ENCODE measurements around the gene PRKCZ. TPM values are rescaled to one million over a fixed set of nuclear protein-coding genes. Genes with fewer than 3 reads are reported as not detected.

Gene PRKCZ
- total RNA-seq, 1 donor from 2014 or later, result 4.2 TPM

- Histone ChIP-seq H3K27me3 (ENCODE audit: control insufficient read depth in 3 of 3, insufficient read depth in 3 of 3, low read length in 3 of 3) (peaks cover 42 to 53% (median 44%) of the 10 kb centered on the region in 3 donors), H3K36me3 (ENCODE audit: control insufficient read depth in 3 of 3, insufficient read depth in 3 of 3, low read length in 3 of 3) (no peaks in the 10 kb centered on the region), H3K9ac (ENCODE audit: low read depth in 1 of 3, low read length in 3 of 3) (no peak overlapping the region), H3K4me3 (ENCODE audit: low read length in 3 of 3) (no peak overlapping the region), H3K4me1 (ENCODE audit: control insufficient read depth in 3 of 3, insufficient read depth in 3 of 3, low read length in 3 of 3) (peaks cover 0 to 5% (median 0%) of the 10 kb centered on the region in 3 donors), H3K9me3 (ENCODE audit: control insufficient read depth in 3 of 3, low read length in 3 of 3) (no peaks in the 10 kb centered on the region), H3K27ac (ENCODE audit: low read depth, low read length) (no peak overlapping the region)
Observed at GRCh38 chr1:2014741-2015735, 35.2 kb upstream of the PRKCZ start.

- no peaks in the 10 kb centered on the region for H3K9me3 ChIP-seq (ENCODE audit: control insufficient read depth in 3 of 3, low read length in 3 of 3)
- peaks cover 47 to 60% (median 50%) of the 10 kb centered on the region in 3 donors for H3K27me3 ChIP-seq (ENCODE audit: control insufficient read depth in 3 of 3, insufficient read depth in 3 of 3, low read length in 3 of 3)
- no peak overlapping the region for H3K27ac ChIP-seq (ENCODE audit: low read depth, low read length)
- no peak overlapping the region for H3K4me3 ChIP-seq (ENCODE audit: low read length in 3 of 3)
- H3K36me3 ChIP-seq (ENCODE audit: control insufficient read depth in 3 of 3, insufficient read depth in 3 of 3, low read length in 3 of 3), result no peaks in the 10 kb centered on the region
- H3K4me1 ChIP-seq (ENCODE audit: control insufficient read depth in 3 of 3, insufficient read depth in 3 of 3, low read length in 3 of 3), result peaks cover 0 to 7% (median 0%) of the 10 kb centered on the region in 3 donors
- H3K9ac ChIP-seq (ENCODE audit: low read depth in 1 of 3, low read length in 3 of 3), result no peak overlapping the region
Observed at GRCh38 chr1:2016123-2016522, 34.1 kb upstream of the PRKCZ start.

GRCh38 chr1:2018217-2019171 is 31.7 kb upstream of the PRKCZ start:
- H3K27ac ChIP-seq (ENCODE audit: low read depth, low read length), result no peak overlapping the region
- no peak overlapping the region for H3K9ac ChIP-seq (ENCODE audit: low read depth in 1 of 3, low read length in 3 of 3)
- H3K4me3 ChIP-seq (ENCODE audit: low read length in 3 of 3), result no peak overlapping the region
- peaks cover 57 to 77% (median 66%) of the 10 kb centered on the region in 3 donors for H3K27me3 ChIP-seq (ENCODE audit: control insufficient read depth in 3 of 3, insufficient read depth in 3 of 3, low read length in 3 of 3)
- H3K4me1 ChIP-seq (ENCODE audit: control insufficient read depth in 3 of 3, insufficient read depth in 3 of 3, low read length in 3 of 3), result peaks cover 0 to 7% (median 0%) of the 10 kb centered on the region in 3 donors
- H3K36me3 ChIP-seq (ENCODE audit: control insufficient read depth in 3 of 3, insufficient read depth in 3 of 3, low read length in 3 of 3), result no peaks in the 10 kb centered on the region
- H3K9me3 ChIP-seq (ENCODE audit: control insufficient read depth in 3 of 3, low read length in 3 of 3), result no peaks in the 10 kb centered on the region

GRCh38 chr1:2019172-2019543 is 31.1 kb upstream of the PRKCZ start, which contains the start of gene GABRD:
Gene GABRD (plus strand): TSS chr1:2019345. CDS start chr1:2019424, 79 bp downstream.
- Histone ChIP-seq H3K4me1 (ENCODE audit: control insufficient read depth in 3 of 3, insufficient read depth in 3 of 3, low read length in 3 of 3) (peaks cover 0 to 7% (median 0%) of the 10 kb centered on the region in 3 donors), H3K27me3 (ENCODE audit: control insufficient read depth in 3 of 3, insufficient read depth in 3 of 3, low read length in 3 of 3) (peaks cover 54 to 81% (median 62%) of the 10 kb centered on the region in 3 donors), H3K36me3 (ENCODE audit: control insufficient read depth in 3 of 3, insufficient read depth in 3 of 3, low read length in 3 of 3) (no peaks in the 10 kb centered on the region), H3K9me3 (ENCODE audit: control insufficient read depth in 3 of 3, low read length in 3 of 3) (no peaks in the 10 kb centered on the region), H3K27ac (ENCODE audit: low read depth, low read length) (no peak within 1 kb of the TSS), H3K4me3 (ENCODE audit: low read length in 3 of 3) (no peak within 1 kb of the TSS), H3K9ac (ENCODE audit: low read depth in 1 of 3, low read length in 3 of 3) (no peak within 1 kb of the TSS)

GRCh38 chr1:2019571-2020309 is 30.5 kb upstream of the PRKCZ start:
- no peak overlapping the region for H3K4me3 ChIP-seq (ENCODE audit: low read length in 3 of 3)

DNA sequence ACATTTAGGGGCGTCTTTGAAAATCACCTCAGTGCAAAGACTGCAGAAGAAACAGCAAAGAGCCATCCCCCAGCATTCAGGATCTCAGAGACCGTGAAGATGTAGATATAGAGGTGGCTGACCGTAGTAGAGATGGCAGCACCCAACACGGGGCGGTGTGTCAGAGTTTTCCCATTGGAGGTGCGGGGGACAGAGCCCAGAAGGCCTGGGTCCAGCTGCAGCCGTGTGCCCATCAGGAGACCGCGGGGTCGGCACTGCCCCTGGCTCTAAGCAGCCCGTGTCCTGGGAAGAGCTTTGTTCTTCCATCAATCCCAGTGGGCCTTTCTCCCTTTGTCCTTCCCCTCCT is 29.9 kb upstream of the PRKCZ start:
- Histone ChIP-seq H3K4me1 (ENCODE audit: control insufficient read depth in 3 of 3, insufficient read depth in 3 of 3, low read length in 3 of 3) (peaks cover 2 to 6% (median 5%) of the 10 kb centered on the region in 3 donors), H3K4me3 (ENCODE audit: low read length in 3 of 3) (no peak overlapping the region), H3K27ac (ENCODE audit: low read depth, low read length) (no peak overlapping the region), H3K27me3 (ENCODE audit: control insufficient read depth in 3 of 3, insufficient read depth in 3 of 3, low read length in 3 of 3) (peaks cover 44 to 78% (median 60%) of the 10 kb centered on the region in 3 donors), H3K36me3 (ENCODE audit: control insufficient read depth in 3 of 3, insufficient read depth in 3 of 3, low read length in 3 of 3) (no peaks in the 10 kb centered on the region), H3K9ac (ENCODE audit: low read depth in 1 of 3, low read length in 3 of 3) (no peak overlapping the region), H3K9me3 (ENCODE audit: control insufficient read depth in 3 of 3, low read length in 3 of 3) (no peaks in the 10 kb centered on the region)

More at GRCh38 chr1:2019571-2020309, 30.5 kb upstream of the PRKCZ start:
- Histone ChIP-seq H3K9ac (ENCODE audit: low read depth in 1 of 3, low read length in 3 of 3) (no peak overlapping the region), H3K9me3 (ENCODE audit: control insufficient read depth in 3 of 3, low read length in 3 of 3) (no peaks in the 10 kb centered on the region), H3K27me3 (ENCODE audit: control insufficient read depth in 3 of 3, insufficient read depth in 3 of 3, low read length in 3 of 3) (peaks cover 49 to 81% (median 63%) of the 10 kb centered on the region in 3 donors), H3K36me3 (ENCODE audit: control insufficient read depth in 3 of 3, insufficient read depth in 3 of 3, low read length in 3 of 3) (no peaks in the 10 kb centered on the region), H3K27ac (ENCODE audit: low read depth, low read length) (no peak overlapping the region), H3K4me1 (ENCODE audit: control insufficient read depth in 3 of 3, insufficient read depth in 3 of 3, low read length in 3 of 3) (peaks cover 0 to 7% (median 0%) of the 10 kb centered on the region in 3 donors)

DNA sequence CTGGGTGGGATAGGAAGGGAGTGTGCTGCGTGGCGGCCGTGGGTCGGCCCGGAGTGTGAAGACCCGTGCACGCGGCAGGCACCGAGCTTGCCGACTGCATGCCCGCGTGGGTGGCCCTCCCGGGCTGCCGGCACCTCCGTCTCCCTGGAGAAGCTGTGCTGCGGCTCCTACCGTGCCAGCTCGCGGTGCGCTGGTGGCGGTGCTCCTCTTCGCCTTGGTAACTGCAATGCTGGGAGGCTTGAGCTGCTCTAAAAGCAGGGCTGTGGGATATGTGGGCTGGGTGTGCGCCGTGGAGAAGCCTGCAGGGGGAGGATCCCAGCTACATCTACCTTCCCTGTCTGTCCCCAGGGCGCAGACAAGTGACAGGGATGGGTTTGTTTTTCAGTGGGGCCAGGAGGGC is 28.7 kb upstream of the PRKCZ start:
- Histone ChIP-seq H3K9ac (ENCODE audit: low read depth in 1 of 3, low read length in 3 of 3) (no peak overlapping the region), H3K36me3 (ENCODE audit: control insufficient read depth in 3 of 3, insufficient read depth in 3 of 3, low read length in 3 of 3) (no peaks in the 10 kb centered on the region), H3K4me1 (ENCODE audit: control insufficient read depth in 3 of 3, insufficient read depth in 3 of 3, low read length in 3 of 3) (peaks cover 10 to 13% (median 13%) of the 10 kb centered on the region in 3 donors), H3K9me3 (ENCODE audit: control insufficient read depth in 3 of 3, low read length in 3 of 3) (no peaks in the 10 kb centered on the region), H3K27ac (ENCODE audit: low read depth, low read length) (no peak overlapping the region), H3K4me3 (ENCODE audit: low read length in 3 of 3) (no peak overlapping the region), H3K27me3 (ENCODE audit: control insufficient read depth in 3 of 3, insufficient read depth in 3 of 3, low read length in 3 of 3) (peaks cover 39 to 74% (median 55%) of the 10 kb centered on the region in 3 donors)

- Histone ChIP-seq H3K36me3 (ENCODE audit: control insufficient read depth in 3 of 3, insufficient read depth in 3 of 3, low read length in 3 of 3) (no peaks in the 10 kb centered on the region), H3K4me3 (ENCODE audit: low read length in 3 of 3) (no peak overlapping the region), H3K4me1 (ENCODE audit: control insufficient read depth in 3 of 3, insufficient read depth in 3 of 3, low read length in 3 of 3) (peaks cover 10 to 13% (median 13%) of the 10 kb centered on the region in 3 donors), H3K27me3 (ENCODE audit: control insufficient read depth in 3 of 3, insufficient read depth in 3 of 3, low read length in 3 of 3) (peaks cover 39 to 71% (median 55%) of the 10 kb centered on the region in 3 donors), H3K9ac (ENCODE audit: low read depth in 1 of 3, low read length in 3 of 3) (no peak overlapping the region), H3K9me3 (ENCODE audit: control insufficient read depth in 3 of 3, low read length in 3 of 3) (no peaks in the 10 kb centered on the region), H3K27ac (ENCODE audit: low read depth, low read length) (no peak overlapping the region)
Observed at GRCh38 chr1:2022063-2022770, 28.0 kb upstream of the PRKCZ start.

GRCh38 chr1:2023187-2023586 is 27.0 kb upstream of the PRKCZ start:
- Histone ChIP-seq H3K4me3 (ENCODE audit: low read length in 3 of 3) (no peak overlapping the region), H3K9ac (ENCODE audit: low read depth in 1 of 3, low read length in 3 of 3) (no peak overlapping the region), H3K4me1 (ENCODE audit: control insufficient read depth in 3 of 3, insufficient read depth in 3 of 3, low read length in 3 of 3) (peaks cover 10 to 13% (median 13%) of the 10 kb centered on the region in 3 donors), H3K27me3 (ENCODE audit: control insufficient read depth in 3 of 3, insufficient read depth in 3 of 3, low read length in 3 of 3) (peaks cover 34 to 62% (median 54%) of the 10 kb centered on the region in 3 donors), H3K9me3 (ENCODE audit: control insufficient read depth in 3 of 3, low read length in 3 of 3) (no peaks in the 10 kb centered on the region), H3K27ac (ENCODE audit: low read depth, low read length) (no peak overlapping the region), H3K36me3 (ENCODE audit: control insufficient read depth in 3 of 3, insufficient read depth in 3 of 3, low read length in 3 of 3) (no peaks in the 10 kb centered on the region)

All from skeletal muscle tissue (tissue), 4 donors.